ENCODE data around the gene ATP9A. TPM values are rescaled to one million over a fixed set of nuclear protein-coding genes. Genes with fewer than 3 reads are reported as not detected.
"Not testable (repeated sequence)": the region's sequence is repeated elsewhere in the genome, so short reads cannot be mapped to it uniquely, and the experiment has no call there.

Gene ATP9A
- total RNA-seq, 4 donors from 2014 or later = 52.5 to 72.8 (median 61.7) TPM

DNA sequence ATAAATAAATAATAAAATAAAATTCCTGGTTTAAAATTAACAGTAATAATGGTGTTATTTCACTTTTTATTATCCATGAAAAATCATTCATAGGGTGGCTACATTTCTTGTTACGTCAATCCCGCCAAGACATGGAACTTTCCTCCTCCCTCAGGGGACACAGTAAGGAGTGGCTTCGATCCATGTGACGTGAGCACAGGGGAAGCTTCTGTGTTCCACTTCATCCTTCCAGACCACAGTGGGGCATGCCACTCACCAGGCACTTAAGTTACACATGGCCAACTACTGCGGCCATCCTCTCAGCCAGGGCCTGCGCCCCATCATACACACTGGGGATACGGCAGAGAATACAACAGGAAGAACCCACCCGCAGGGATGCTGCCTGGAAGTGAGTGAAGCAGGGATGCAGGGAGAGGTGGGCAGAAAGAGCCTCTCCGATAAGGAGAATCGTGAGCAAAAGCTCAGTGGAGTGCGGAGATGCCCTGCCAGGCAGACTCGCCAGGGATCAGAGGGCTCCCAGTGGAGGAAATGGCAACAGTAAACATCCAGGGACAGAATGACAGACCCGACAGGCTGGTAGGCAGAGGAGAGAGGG lies 75.3 kb downstream of the ATP9A start:
- TF ChIP-seq CTCF (IDR thresholded peaks at IDR 0.05) (no peak), POLR2A (IDR thresholded peaks at IDR 0.05) (no peak)
- peaks cover 4 to 9% of the 10 kb centered on the region in 2 donors for H3K36me3 ChIP-seq
- 53 to 58% methylated on average over 13 of the region's 13 CpGs for WGBS, 2 donors
- H3K27me3 ChIP-seq = no peaks in the 10 kb centered on the region
- H3K9me3 ChIP-seq = no peaks in the 10 kb centered on the region
- peaks cover 31 to 33% of the 10 kb centered on the region in 2 donors for H3K4me1 ChIP-seq
- no peak overlapping the region for H3K4me3 ChIP-seq (replicated peaks in 1 of 3)
- intact Hi-C loops (cut with DNase I) = no loop called here
- peak; percentile 84 to 85 for DNase-seq
- peak overlapping the region in 2 of 3 donors; percentile 42 to 45 for H3K27ac ChIP-seq

DNA sequence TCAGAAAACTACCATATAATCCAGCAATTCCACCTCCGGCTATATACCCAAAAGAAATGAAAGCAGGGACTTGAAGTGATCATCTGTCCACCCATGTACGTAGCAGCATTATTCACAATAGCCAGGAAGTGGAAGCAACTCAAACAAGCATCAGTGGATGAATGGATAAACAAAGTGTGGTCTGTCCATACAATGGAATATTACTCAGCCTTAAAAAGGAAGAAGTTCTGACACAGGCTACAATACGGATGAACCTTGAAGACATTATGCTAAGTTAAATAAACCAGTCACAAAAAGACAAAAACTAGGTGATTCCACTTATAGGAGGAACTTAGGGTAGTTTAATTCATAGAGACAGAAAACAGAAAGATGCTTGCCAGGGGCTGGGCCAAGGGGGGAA lies 76.5 kb downstream of the ATP9A start:
- Histone ChIP-seq H3K27ac (no peak overlapping the region), H3K9me3 (no peaks in the 10 kb centered on the region), H3K4me1 (peaks cover 22 to 24% of the 10 kb centered on the region in 2 donors), H3K4me3 (replicated peaks in 1 of 3) (no peak overlapping the region), H3K27me3 (no peaks in the 10 kb centered on the region), H3K36me3 (peaks cover 4 to 9% of the 10 kb centered on the region in 2 donors)
- WGBS, 2 donors = 96 to 97% methylated on average over 3 of the region's 3 CpGs
- DNase-seq = no peak
- intact Hi-C loops (cut with DNase I) = no loop called here
- TF ChIP-seq CTCF (IDR thresholded peaks at IDR 0.05) = no peak
- TF ChIP-seq POLR2A (IDR thresholded peaks at IDR 0.05) = no peak

GRCh38 chr20:51688600-51689244 lies 79.5 kb downstream of the ATP9A start:
- Histone ChIP-seq H3K27me3 (no peaks in the 10 kb centered on the region), H3K4me1 (peaks cover 9 to 11% of the 10 kb centered on the region in 2 donors), H3K36me3 (peaks cover 4 to 9% of the 10 kb centered on the region in 2 donors), H3K9me3 (no peaks in the 10 kb centered on the region), H3K27ac (no peak overlapping the region), H3K4me3 (replicated peaks in 1 of 3) (no peak overlapping the region)
- WGBS, 2 donors = 88 to 93% methylated on average over 17 to 19 of the region's 19 CpGs
- no peak for TF ChIP-seq POLR2A (IDR thresholded peaks at IDR 0.05)
- TF ChIP-seq CTCF (IDR thresholded peaks at IDR 0.05) = no peak
- intact Hi-C loops (cut with DNase I) = no loop called here
- no peak for DNase-seq

DNA sequence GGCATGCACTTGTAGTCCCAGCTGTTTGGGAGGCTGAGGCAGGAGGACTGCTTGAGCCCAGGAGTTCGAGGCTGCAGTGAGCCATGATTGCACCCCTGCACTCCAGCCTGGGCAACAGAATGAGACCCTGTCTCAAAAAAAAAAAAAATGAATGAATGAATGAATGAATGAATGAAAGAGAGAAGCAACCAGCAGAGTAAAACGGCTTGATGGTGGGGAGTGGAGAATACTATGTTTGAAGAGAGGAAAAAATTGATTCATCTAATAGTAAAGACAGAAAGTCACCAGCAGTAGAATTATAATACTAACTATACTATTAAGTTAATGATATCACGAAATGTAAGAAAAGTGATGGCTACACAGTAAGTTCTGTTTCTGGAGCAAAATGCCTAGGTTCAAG lies 80.6 kb downstream of the ATP9A start:
- no peak overlapping the region for H3K27ac ChIP-seq
- DNase-seq = no peak
- H3K4me1 ChIP-seq = peaks cover 3 to 4% of the 10 kb centered on the region in 2 donors
- 93% methylated on average over 3 of the region's 3 CpGs for WGBS, 2 donors
- intact Hi-C loops (cut with DNase I) = no loop called here
- H3K27me3 ChIP-seq = no peaks in the 10 kb centered on the region
- TF ChIP-seq POLR2A (IDR thresholded peaks at IDR 0.05) = no peak
- TF ChIP-seq CTCF (IDR thresholded peaks at IDR 0.05) = no peak
- peaks cover 4 to 9% of the 10 kb centered on the region in 2 donors for H3K36me3 ChIP-seq
- no peak overlapping the region for H3K4me3 ChIP-seq (replicated peaks in 1 of 3)
- H3K9me3 ChIP-seq = no peaks in the 10 kb centered on the region

GRCh38 chr20:51687108-51687507 lies 81.1 kb downstream of the ATP9A start:
- TF ChIP-seq POLR2A (IDR thresholded peaks at IDR 0.05) = no peak
- no peak for TF ChIP-seq CTCF (IDR thresholded peaks at IDR 0.05)
- peaks cover 4 to 9% of the 10 kb centered on the region in 2 donors for H3K36me3 ChIP-seq
- no peak for DNase-seq

DNA sequence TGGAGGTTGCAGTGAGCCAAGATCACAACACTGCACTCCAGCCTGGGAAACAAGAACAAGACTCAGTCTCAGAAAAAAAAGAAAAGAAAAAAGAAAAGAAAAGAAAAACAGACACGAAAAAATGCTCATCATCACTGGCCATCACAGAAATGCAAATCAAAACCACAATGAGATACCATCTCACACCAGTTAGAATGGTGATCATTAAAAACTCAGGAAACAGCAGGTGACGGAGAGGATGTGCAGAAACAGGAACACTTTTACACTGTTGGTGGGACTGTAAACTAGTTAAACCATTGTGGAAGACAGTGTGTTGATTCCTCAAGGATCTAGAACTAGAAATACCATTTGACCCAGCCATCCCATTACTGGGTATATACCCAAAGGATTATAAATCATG lies 82.7 kb downstream of the ATP9A start:
- H3K27ac ChIP-seq; intact Hi-C loops (cut with DNase I); DNase-seq; H3K9me3 ChIP-seq; H3K36me3 ChIP-seq; H3K27me3 ChIP-seq; H3K4me3 ChIP-seq (replicated peaks in 1 of 3); H3K4me1 ChIP-seq: not testable (repeated sequence)
- WGBS, 2 donors = 81 to 91% methylated on average over 2 of the region's 2 CpGs

More at GRCh38 chr20:51687108-51687507, 81.1 kb downstream of the ATP9A start:
- no peak overlapping the region for H3K4me3 ChIP-seq (replicated peaks in 1 of 3)
- no peaks in the 10 kb centered on the region for H3K27me3 ChIP-seq
- intact Hi-C loops (cut with DNase I) = no loop called here
- 86 to 92% methylated on average over 8 of the region's 8 CpGs for WGBS, 2 donors
- H3K9me3 ChIP-seq = no peaks in the 10 kb centered on the region
- no peaks in the 10 kb centered on the region for H3K4me1 ChIP-seq
- H3K27ac ChIP-seq = no peak overlapping the region
